GM21381 (cell line): ENCODE measurements around the gene CGB3.
A peak's percentile ranks its signal among the peaks of the same experiment; 100 is the strongest.
"Not testable (repeated sequence)": the region's sequence is repeated elsewhere in the genome, so short reads cannot be mapped to it uniquely, and the experiment has no call there.

ENCODE experiments used
- ATAC-seq: cut with Tn5 transposase; IDR thresholded peaks from one replicate; pipeline ENCODE4 v1.9.1; 2021; ENCODE audit warnings: mild to moderate bottlenecking, moderate library complexity; ENCODE audit not compliant: unreplicated experiment

Gene CGB3

DNA sequence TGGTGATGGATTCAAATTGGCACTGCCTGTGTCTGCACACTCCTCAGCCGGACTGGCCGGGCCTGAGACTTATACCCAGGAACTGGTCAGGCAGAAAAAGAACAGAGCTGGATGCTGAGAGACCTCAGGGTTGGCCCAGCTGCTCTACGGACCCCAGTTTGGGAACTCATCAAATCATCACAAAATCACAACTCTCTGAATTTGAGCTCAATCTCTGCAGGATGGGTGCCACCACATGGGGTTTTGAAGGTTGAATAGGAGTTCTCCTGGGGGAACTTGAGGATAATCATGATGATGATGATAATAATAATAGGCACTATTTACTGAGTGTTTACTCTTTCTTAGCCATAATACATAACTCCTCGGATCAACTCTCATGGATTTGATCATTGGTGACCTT is 18.5 kb upstream of the CGB3 start:
- ATAC-seq: not testable (repeated sequence)

DNA sequence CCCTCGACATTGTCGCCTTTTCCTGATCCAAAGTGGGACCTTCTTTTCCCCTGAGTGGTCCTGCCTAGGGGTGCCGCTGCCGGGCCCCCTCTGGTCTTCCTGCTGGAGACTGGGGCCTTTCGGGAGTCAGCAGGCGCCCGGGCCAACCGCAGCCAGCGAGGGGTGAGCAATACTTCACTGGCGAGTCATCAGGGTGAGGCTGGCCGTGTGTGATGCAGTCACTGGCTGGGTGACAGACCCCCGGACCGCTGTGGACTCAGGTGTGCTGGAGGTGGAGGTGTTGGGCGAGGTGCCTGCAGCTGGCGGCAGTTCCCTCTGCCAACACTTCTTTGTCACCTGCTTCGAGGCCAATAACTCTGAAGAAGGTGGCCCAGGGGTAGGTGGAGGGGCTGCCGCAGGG is 18.0 kb upstream of the CGB3 start:
- ATAC-seq: no peak

DNA sequence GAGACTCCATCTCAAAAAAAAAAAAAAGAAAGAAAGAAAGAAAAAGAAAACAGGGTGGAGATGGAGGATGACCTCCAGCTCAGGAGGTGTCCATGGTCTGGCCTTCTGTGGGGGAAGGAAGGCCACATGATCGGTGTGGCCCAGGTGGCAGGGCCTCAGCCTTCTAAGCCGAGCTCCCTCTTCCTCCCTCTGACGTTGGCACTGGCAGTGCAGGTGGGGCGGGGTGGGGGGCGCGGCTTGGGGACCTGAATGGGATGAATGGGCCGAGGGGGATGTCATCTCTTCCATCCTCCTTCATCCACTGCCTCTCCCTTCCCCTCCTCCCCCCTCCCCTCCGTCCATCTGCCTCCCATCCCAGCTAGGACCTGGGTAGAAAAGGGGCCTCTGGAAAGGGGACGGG is 15.6 kb upstream of the CGB3 start:
- not testable (repeated sequence) for ATAC-seq

DNA sequence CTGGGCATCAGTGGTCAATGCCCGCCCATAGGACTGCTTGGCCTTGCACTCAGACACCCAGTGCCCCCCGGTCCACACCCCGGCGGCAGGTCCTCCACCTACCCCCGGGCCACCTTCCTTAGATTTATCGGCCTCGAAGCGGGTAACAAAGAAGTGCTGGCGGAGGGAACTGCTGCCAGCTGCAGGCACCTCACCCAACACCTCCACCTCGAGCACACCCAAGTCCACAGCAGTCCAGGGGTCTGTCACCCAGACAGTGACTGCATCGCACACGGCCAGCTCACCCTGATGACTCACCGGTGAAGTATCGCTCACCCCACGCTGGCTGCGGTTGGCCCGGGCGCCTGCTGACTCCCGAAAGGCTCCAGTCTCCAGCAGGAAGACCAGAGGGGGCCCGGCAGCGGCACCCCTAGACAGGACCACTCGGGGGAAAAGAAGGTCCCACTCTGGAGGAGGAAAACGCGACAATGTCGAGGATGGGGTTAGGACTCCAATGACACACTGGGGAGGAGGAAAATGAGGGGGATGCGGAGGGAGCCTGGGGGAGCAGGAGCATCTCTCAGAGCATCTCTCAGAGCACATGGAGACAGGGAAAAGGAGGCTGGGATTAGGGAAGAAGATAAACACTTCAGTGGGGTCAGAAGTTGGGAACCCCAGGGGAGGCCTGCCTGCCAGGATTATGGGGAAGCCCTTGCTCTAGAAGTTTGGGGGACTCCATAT is 14.6 kb upstream of the CGB3 start:
- not testable (repeated sequence) for ATAC-seq

DNA sequence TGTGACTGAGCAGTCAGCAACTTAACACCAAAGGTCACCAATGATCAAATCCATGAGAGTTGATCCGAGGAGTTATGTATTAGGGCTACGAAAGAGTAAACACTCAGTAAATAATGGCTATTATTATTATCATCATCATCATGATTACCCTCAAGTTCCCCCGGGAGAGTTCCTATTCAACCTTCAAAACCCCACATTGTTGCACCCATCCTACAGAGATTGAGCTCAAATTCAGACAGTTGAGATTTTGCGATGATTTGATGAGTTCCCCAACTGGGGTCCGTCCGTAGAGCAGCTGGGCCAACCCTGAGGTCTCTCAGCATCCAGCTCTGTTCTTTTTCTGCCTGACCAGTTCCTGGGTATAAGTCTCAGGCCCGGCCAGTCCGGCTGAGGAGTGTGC is 14.0 kb upstream of the CGB3 start:
- ATAC-seq: not testable (repeated sequence)

DNA sequence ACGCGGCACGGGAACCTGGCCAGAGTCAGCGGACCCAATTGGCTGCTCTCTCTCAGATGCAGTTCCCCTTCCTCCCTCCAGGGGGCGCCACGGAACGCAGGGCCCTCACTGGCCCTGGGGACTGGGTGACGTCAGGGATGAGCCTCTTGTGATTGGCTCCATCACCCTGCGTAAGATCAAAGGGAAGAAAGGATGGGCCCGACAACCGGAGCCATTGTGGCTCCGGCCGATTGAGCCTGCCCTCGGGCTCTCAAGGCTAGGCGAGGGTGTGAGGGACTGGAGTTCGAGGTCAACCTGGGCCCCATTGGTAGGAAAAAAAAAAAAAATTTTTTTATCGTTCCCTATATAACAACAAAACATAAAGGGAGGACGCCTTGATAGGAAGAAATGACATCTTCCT is 12.7 kb upstream of the CGB3 start, which contains the start of gene CGB1:
Gene CGB1 (minus strand): TSS at position 81 of the 400 bp plus-strand sequence. CDS start 184 bp downstream, outside the sequence.
- not testable (repeated sequence) for ATAC-seq

DNA sequence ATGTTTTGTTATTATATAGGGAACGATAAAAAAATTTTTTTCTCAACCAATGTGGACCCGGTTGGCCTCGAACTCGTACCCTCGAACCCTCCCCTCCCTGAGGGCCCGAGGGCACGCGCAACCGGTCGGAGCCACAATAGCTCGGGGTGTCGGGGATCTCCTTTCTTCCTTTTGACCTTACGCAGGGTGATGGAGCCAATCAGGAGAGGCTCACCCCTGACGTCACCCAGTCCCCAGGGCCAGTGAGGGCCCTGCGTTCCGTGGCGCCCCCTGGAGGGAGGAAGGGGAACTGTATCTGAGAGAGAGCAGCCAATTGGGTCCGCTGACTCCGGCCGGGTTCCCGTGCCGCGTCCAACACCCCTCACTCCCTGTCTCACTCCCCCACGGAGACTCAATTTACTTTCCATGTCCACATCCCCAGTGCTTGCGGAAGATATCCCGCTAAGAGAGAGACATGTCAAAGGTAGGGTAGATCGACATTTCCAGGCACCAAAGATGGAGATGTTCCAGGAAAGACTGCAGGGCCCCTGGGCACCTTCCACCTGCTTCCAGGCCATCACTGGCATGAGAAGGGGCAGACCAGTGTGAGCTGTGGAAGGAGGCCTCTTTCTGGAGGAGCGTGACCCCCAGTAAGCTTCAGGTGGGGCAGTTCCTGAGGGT is 7.6 kb upstream of the CGB3 start, which contains the start of gene CGB2:
Gene CGB2 (plus strand): TSS at position 249 of the 660 bp plus-strand sequence. CDS start 206 bp downstream, at position 455.
- ATAC-seq: not testable (repeated sequence)

DNA sequence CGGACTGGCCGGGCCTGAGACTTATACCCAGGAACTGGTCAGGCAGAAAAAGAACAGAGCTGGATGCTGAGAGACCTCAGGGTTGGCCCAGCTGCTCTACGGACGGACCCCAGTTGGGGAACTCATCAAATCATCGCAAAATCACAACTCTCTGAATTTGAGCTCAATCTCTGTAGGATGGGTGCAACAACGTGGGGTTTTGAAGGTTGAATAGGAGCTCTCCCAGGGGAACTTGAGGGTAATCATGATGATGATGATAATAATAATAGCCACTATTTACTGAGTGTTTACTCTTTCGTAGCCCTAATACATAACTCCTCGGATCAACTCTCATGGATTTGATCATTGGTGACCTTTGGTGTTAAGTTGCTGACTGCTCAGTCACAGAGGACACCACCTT is 6.2 kb upstream of the CGB3 start:
- not testable (repeated sequence) for ATAC-seq

DNA sequence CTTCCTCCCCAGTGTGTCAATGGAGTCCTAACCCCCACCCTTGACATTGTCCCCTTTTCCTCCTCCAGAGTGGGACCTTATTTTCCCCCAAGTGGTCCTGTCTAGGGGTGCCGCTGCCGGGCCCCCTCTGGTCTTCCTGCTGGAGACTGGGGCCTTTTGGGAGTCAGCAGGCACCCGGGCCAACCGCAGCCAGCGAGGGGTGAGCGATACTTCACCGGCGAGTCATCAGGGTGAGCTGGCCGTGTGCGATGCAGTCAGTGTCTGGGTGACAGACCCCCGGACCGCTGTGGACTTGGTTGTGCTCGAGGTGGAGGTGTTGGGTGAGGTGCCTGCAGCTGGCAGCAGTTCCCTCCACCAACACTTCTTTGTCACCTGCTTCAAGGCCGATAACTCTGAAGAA is 5.6 kb upstream of the CGB3 start:
- ATAC-seq: not testable (repeated sequence)

DNA sequence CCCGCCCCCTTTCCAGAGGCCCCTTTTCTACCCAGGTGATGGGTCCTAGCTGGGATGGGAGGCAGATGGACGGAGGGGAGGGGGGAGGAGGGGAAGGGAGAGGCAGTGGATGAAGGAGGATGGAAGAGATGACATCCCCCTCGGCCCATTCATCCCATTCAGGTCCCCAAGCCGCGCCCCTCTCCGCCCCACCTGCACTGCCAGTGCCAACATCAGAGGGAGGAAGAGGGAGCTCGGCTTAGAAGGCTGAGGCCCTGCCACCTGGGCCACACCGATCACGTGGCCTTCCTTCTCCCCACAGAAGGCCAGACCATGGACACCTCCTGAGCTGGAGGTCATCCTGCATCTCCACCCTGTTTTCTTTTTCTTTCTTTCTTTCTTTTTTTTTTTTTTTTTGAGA is 4.6 kb upstream of the CGB3 start:
- not testable (repeated sequence) for ATAC-seq

DNA sequence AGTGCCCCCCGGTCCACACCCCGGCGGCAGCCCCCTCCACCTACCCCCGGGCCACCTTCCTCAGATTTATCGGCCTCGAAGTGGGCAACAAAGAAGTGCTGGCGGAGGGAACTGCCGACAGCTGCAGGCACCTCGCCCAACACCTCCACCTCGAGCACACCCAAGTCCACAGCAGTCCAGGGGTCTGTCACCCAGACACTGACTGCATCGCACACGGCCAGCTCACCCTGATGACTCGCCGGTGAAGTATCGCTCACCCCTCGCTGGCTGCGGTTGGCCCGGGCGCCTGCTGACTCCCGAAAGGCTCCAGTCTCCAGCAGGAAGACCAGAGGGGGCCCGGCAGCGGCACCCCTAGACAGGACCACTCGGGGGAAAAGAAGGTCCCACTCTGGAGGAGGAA is 1.5 kb upstream of the CGB3 start:
- ATAC-seq: not testable (repeated sequence)

DNA sequence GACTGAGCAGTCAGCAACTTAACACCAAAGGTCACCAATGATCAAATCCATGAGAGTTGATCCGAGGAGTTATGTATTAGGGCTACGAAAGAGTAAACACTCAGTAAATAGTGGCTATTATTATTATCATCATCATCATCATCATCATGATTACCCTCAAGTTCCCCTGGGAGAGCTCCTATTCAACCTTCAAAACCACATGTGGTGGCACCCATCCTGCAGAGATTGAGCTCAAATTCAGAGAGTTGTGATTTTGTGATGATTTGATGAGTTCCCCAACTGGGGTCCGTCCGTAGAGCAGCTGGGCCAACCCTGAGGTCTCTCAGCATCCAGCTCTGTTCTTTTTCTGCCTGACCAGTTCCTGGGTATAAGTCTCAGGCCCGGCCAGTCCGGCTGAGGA is 955 bp upstream of the CGB3 start:
- not testable (repeated sequence) for ATAC-seq

DNA sequence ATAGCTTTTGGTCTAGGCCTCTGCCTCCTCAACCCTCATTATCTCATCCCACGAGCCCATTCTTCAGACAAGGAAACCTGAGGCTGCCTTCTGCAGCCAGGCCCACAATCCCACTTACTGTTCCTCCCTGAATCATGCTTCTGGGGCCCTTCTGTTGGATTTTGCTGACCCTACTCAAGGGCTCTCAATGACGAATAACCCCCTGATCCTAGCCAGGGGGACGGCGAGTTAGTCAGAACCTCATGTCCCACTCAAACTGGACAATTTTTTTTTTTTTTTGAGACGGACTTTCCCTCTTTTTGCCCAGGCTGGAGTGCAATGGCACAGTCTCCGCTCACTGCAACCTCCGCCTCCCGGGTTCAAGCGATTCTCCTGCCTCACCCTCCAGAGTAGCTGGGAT is 2.0 kb downstream of the CGB3 start:
- no peak for ATAC-seq

DNA sequence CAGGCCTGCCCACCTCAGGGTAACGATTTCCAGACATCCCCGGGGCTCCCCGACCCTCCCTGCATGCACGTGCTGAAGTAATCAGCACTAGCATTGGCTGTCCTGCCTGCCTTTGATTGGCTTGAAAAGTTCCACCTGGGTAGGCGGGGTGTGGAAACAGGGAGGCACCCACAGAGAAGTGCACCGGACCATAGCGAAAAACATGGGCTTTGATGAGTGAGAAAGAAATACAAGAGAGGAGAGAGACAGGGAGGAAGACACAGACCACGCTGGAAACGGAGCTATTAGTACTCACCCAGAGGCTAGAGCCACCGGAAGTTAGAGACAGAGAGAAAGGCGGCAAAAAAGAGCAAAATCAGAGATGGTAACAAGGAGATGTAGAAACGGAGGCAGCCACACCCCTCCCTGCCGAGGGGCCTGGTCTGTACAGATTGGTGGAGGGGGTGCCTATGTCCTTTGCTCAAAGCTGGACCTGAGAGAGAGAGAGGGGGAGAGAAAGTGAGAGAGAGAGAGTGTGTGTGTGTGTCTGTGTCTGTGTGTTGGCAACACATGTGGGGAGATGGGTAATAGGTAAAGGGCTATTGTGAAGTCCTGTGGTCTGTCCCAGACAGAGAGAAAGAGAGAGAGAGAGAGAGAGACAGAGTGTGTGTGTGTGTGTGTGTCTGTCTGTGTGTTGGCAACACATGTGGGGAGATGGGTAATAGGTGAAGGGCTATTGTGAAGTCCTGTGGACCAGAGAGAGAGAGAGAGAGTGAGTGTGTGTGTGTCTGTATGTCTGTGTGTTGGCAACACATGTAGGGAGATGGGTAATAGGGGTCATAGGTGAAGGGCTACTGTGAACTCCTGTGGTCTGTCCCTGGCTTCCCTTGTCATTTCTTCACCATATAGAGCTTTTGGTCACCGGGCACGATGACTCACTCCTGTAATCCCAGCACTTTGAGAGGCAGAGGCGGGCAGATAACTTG is 2.9 kb downstream of the CGB3 start:
- no peak for ATAC-seq

DNA sequence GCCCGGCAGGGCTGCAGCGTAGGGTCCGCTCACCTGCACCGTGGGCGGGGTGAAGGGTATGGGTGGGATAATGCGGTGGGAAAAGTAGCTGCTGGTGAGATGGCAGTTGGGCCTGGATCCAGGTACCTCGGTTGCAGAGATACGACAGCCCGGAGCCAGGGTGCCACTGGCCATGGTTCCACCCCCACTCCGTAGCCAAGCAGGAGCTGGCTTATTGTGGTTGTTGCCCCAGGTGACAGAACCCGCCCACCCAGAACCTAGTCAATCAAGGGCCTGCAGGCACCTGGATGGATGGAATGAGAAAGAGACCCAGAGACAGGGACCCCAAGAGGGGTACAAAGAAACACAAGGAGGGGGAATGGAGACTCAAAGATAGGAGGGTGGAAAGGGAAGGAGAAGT is 3.8 kb downstream of the CGB3 start:
- ATAC-seq: no peak

DNA sequence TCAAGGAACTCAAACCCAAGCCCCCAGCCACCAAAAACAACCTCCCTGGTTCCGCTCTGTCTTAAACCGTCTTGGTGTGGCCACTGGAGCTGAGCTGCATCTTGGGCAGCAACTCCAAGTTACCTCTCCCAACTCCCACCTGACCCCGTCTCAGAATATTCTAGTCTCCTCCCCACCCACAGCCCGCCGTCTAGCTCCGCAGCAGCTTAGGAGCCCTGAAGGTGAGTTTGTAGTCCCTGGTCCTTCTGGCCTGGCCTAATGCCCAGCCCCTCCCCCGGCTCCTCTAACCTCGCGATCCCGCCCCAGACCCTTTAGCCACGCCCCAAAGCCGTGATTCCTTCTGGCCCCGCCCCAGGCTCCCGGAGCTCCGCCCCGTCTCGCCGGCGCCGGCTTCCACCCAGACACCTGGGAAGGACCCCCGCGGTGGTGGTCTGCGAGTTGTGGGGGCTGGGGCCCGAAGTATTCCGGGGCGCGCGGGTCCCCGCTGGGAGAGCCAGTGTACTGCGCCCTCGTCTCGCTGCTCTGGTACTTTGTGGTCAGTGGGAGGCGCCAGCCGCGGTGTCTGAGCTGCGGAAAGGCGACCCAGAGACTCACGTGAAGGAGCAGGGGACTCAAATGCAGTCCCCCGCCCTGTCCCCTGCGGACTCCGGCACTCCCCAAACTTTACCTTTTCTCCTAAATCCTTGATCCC is 4.7 kb downstream of the CGB3 start:
- no peak for ATAC-seq

DNA sequence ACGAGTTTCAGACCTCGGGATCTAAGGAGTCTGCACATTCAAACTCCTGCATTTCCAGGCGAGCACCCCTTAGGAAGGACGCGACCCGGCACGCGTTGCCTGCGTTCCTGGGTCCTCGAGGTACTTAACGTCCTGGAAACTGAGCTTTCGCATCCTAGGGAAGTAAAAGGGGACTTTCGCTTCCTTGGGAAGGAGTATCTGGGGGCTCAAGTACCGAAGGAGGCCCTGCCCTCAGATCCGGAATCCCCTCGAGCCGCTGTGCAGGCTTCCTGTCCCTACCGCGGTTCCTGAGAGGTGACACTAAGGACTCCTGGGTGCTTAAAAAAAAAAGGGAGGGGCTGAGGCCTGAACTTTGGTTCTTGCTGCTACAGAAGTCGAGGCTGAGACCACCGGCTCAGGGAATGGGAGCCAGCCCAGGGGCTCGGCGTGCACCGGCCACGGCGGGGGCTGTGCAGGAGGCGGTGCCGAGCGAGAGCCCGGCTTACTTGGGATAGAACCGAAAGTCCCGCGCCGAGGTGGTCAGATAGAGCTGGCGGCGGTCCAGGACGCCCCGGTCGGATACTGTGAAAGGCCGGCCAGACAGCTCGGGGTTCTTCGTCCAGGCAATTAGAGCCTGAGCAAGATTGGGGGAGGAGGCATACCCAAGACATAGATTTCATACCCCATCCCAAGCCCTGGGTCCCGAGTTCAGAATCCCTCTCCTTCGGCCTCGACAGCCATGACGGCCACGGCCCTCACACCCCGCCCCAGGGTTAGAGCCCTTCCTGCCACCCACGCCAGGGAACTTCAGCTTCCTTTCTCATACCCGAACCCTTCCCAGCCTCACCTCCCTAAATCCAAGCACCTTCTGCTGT is 5.5 kb downstream of the CGB3 start:
- not testable (repeated sequence) for ATAC-seq

DNA sequence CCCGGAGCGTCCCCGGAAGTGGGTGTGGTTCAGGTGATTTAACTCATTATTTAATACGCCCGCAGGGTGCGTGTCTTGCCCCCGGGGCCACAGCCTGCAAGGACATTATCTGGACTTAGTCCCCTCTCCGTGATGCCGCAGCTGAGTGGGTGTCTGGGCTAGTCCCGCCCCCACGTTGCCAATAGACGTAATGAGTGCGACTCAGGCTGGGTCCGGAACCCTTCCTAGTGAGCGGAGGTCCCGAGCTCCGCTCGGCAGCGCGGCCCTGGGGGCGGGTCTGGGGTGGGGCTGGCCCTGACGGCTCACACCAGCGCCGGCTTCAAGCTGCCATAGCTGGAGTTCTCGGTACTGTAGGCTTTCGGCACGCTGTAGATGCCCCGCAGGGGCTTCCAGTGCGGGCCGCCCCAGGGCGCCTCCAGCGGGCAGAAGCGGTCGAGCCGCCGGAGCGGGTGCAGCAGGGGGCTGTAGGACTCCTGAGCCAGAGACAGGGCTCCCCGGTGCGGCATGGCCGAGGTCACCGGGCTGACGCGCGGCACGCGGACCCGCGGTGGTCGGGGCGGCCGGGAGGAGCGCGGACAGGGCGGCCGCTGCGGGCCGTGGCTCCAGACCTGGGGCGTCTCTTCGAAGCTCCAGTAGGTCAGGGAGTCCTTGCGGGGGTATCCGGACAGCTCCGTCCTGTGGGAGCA is 6.3 kb downstream of the CGB3 start:
- peak; percentile 57 for ATAC-seq

DNA sequence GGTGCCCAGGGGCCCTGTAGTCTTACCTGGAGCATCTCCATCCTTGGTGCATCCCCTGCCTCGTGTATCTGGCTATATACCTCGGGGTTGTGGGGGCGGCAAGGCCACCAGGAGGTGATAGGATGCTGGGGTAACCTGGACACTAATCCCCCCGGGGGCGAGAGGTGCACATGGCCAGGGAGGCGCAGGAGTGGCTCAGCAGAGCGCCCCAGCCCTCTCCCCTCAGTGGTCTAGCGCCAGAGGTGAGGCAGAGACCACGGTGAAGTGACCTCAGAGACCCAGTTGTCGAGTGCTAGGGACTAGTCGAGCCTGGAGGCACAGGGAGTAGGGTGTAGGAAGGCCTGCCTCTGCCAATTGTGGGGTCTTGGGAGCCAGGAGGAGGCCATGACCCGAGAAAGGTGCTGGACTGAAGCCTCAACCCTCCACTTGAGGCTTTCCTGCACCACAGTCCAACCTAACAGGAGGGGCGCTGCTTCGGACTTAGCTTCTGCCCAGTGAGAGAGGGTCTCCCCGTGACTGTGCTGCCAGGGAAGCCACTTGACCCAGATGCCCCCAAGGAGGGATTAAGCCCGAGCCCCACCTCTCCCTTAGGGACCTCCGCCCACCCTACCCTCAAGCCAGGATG is 7.0 kb downstream of the CGB3 start, which contains the start of gene LHB:
Gene LHB (minus strand): TSS at position 51 of the 625 bp plus-strand sequence. CDS start 10 bp downstream, at position 41.
- ATAC-seq: no peak
